ENCODE results near the gene APIP. TPM values are rescaled to one million over a fixed set of nuclear protein-coding genes. Genes with fewer than 3 reads are reported as not detected.

The APIP gene
- total RNA-seq, 1 experiment from 2014 or later = 24.3 TPM

GRCh38 chr11:34916015-34916842, at the start of gene APIP, which contains the start of gene PDHX (continued):
- TF ChIP-seq, protein P1, sequence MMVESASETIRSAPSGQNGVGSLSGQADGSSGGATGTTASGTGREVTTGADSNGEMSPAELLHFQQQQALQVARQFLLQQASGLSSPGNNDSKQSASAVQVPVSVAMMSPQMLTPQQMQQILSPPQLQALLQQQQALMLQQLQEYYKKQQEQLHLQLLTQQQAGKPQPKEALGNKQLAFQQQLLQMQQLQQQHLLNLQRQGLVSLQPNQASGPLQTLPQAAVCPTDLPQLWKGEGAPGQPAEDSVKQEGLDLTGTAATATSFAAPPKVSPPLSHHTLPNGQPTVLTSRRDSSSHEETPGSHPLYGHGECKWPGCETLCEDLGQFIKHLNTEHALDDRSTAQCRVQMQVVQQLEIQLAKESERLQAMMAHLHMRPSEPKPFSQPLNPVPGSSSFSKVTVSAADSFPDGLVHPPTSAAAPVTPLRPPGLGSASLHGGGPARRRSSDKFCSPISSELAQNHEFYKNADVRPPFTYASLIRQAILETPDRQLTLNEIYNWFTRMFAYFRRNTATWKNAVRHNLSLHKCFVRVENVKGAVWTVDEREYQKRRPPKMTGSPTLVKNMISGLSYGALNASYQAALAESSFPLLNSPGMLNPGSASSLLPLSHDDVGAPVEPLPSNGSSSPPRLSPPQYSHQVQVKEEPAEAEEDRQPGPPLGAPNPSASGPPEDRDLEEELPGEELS (CRISPR knock-in tag; IDR thresholded peaks at IDR 0.05) = peak; percentile 62; the same call in 1 of the 2 replicates
- TF ChIP-seq ZBTB43 (CRISPR knock-in tag; IDR thresholded peaks at IDR 0.05) (peak; percentile 76), KAT7 (CRISPR knock-in tag; IDR thresholded peaks at IDR 0.05; ENCODE audit: borderline replicate concordance) (0 out of 2 replicates have a peak, but pooled peaks have one; percentile 43), OVOL2 (CRISPR knock-in tag; IDR thresholded peaks at IDR 0.05; ENCODE audit: borderline replicate concordance) (no peak; the same call in 1 of the 2 replicates), E2F5 (CRISPR knock-in tag; IDR thresholded peaks at IDR 0.05) (no peak; the same call in 1 of the 2 replicates), ZNF121 (CRISPR knock-in tag; IDR thresholded peaks at IDR 0.05) (no peak)
- TF ChIP-seq, protein P2, sequence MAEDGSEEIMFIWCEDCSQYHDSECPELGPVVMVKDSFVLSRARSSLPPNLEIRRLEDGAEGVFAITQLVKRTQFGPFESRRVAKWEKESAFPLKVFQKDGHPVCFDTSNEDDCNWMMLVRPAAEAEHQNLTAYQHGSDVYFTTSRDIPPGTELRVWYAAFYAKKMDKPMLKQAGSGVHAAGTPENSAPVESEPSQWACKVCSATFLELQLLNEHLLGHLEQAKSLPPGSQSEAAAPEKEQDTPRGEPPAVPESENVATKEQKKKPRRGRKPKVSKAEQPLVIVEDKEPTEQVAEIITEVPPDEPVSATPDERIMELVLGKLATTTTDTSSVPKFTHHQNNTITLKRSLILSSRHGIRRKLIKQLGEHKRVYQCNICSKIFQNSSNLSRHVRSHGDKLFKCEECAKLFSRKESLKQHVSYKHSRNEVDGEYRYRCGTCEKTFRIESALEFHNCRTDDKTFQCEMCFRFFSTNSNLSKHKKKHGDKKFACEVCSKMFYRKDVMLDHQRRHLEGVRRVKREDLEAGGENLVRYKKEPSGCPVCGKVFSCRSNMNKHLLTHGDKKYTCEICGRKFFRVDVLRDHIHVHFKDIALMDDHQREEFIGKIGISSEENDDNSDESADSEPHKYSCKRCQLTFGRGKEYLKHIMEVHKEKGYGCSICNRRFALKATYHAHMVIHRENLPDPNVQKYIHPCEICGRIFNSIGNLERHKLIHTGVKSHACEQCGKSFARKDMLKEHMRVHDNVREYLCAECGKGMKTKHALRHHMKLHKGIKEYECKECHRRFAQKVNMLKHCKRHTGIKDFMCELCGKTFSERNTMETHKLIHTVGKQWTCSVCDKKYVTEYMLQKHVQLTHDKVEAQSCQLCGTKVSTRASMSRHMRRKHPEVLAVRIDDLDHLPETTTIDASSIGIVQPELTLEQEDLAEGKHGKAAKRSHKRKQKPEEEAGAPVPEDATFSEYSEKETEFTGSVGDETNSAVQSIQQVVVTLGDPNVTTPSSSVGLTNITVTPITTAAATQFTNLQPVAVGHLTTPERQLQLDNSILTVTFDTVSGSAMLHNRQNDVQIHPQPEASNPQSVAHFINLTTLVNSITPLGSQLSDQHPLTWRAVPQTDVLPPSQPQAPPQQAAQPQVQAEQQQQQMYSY (CRISPR knock-in tag; IDR thresholded peaks at IDR 0.05) = no peak
- TF ChIP-seq, protein P3, sequence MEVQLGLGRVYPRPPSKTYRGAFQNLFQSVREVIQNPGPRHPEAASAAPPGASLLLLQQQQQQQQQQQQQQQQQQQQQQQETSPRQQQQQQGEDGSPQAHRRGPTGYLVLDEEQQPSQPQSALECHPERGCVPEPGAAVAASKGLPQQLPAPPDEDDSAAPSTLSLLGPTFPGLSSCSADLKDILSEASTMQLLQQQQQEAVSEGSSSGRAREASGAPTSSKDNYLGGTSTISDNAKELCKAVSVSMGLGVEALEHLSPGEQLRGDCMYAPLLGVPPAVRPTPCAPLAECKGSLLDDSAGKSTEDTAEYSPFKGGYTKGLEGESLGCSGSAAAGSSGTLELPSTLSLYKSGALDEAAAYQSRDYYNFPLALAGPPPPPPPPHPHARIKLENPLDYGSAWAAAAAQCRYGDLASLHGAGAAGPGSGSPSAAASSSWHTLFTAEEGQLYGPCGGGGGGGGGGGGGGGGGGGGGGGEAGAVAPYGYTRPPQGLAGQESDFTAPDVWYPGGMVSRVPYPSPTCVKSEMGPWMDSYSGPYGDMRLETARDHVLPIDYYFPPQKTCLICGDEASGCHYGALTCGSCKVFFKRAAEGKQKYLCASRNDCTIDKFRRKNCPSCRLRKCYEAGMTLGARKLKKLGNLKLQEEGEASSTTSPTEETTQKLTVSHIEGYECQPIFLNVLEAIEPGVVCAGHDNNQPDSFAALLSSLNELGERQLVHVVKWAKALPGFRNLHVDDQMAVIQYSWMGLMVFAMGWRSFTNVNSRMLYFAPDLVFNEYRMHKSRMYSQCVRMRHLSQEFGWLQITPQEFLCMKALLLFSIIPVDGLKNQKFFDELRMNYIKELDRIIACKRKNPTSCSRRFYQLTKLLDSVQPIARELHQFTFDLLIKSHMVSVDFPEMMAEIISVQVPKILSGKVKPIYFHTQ (CRISPR knock-in tag; IDR thresholded peaks at IDR 0.05) = peak; percentile 46; the same call in 1 of the 2 replicates

GRCh38 chr11:34964610-34965331, 48.6 kb upstream of the APIP start:
- H3K27me3 Mint-ChIP-seq (ENCODE audit: low read depth) = no peaks in the 10 kb centered on the region
- ATAC-seq (no peak), DNase-seq (ENCODE audit: low spot score) (no peak)
- H3K9me3 Mint-ChIP-seq = no peaks in the 10 kb centered on the region
- POLR2A ChIA-PET = no interaction called here
- H3K27ac Mint-ChIP-seq = no peak overlapping the region
- CTCF ChIA-PET = no interaction called here
- H3K4me3 Mint-ChIP-seq = no peak overlapping the region
- peaks cover 22% of the 10 kb centered on the region for H3K36me3 Mint-ChIP-seq
- H3K4me1 Mint-ChIP-seq = no peaks in the 10 kb centered on the region
- TF ChIP-seq, protein P4, sequence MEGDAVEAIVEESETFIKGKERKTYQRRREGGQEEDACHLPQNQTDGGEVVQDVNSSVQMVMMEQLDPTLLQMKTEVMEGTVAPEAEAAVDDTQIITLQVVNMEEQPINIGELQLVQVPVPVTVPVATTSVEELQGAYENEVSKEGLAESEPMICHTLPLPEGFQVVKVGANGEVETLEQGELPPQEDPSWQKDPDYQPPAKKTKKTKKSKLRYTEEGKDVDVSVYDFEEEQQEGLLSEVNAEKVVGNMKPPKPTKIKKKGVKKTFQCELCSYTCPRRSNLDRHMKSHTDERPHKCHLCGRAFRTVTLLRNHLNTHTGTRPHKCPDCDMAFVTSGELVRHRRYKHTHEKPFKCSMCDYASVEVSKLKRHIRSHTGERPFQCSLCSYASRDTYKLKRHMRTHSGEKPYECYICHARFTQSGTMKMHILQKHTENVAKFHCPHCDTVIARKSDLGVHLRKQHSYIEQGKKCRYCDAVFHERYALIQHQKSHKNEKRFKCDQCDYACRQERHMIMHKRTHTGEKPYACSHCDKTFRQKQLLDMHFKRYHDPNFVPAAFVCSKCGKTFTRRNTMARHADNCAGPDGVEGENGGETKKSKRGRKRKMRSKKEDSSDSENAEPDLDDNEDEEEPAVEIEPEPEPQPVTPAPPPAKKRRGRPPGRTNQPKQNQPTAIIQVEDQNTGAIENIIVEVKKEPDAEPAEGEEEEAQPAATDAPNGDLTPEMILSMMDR (IDR thresholded peaks at IDR 0.05) = no peak
- TF ChIP-seq ZNF425 (CRISPR knock-in tag; conservative IDR thresholded peaks at IDR 0.05) (no peak), CBFB (CRISPR knock-in tag; IDR thresholded peaks at IDR 0.05; ENCODE audit: low read depth) (no peak), USF2 (CRISPR knock-in tag; IDR thresholded peaks at IDR 0.05) (no peak), TP53 (CRISPR knock-in tag; IDR thresholded peaks at IDR 0.05) (no peak), TEAD4 (CRISPR knock-in tag; IDR thresholded peaks at IDR 0.05) (no peak), MXD4 (CRISPR knock-in tag; IDR thresholded peaks at IDR 0.05; ENCODE audit: borderline replicate concordance) (no peak), USF1 (CRISPR knock-in tag; IDR thresholded peaks at IDR 0.05) (no peak)
